ENCODE measurements around the gene ERBB2. TPM values are rescaled to one million over a fixed set of nuclear protein-coding genes. Genes with fewer than 3 reads are reported as not detected.

Gene ERBB2
- total and polyA plus RNA-seq, 2 of the 13 experiments (the other 11 are each of a cell fraction or from before 2014, with no cell fraction given): 57.7 to 64.1 TPM

- TF ChIP-seq THAP9 (CRISPR knock-in tag; IDR thresholded peaks at IDR 0.05; ENCODE audit: borderline replicate concordance) (peak; percentile 47; the same call in 1 of the 2 replicates), ZNF143 (CRISPR knock-in tag; IDR thresholded peaks at IDR 0.05) (no peak), ATRX (CRISPR knock-in tag; IDR thresholded peaks at IDR 0.05; ENCODE audit: borderline replicate concordance) (no peak), EZH2 (conservative IDR thresholded peaks at IDR 0.05; ENCODE audit: low read depth, low read length) (no peak), ZNF501 (CRISPR knock-in tag; IDR thresholded peaks at IDR 0.05) (peak; percentile 84), YY1 (IDR thresholded peaks at IDR 0.05; ENCODE audit: insufficient read depth, insufficient replicate concordance, low read depth, low read length) (no peak), ZNF576 (CRISPR knock-in tag; IDR thresholded peaks at IDR 0.05) (no peak), SP5 (CRISPR knock-in tag; IDR thresholded peaks at IDR 0.05; ENCODE audit: borderline replicate concordance, low read depth) (peak; percentile 51; the same call in 1 of the 2 replicates), FOXP4 (CRISPR knock-in tag; IDR thresholded peaks at IDR 0.05) (peak; percentile 96), TEAD3 (CRISPR knock-in tag; optimal IDR thresholded peaks at IDR 0.05; ENCODE audit: borderline replicate concordance) (no peak), ZNF333 (CRISPR knock-in tag; IDR thresholded peaks at IDR 0.05; ENCODE audit: borderline replicate concordance) (no peak), BCL6 (CRISPR knock-in tag; IDR thresholded peaks at IDR 0.05) (peak; percentile 90), ESRRA (CRISPR knock-in tag; IDR thresholded peaks at IDR 0.05; ENCODE audit: low read depth) (peak; percentile 55; the same call in 1 of the 2 replicates), MTERF4 (CRISPR knock-in tag; IDR thresholded peaks at IDR 0.05) (no peak), FOXJ3 (CRISPR knock-in tag; IDR thresholded peaks at IDR 0.05; ENCODE audit: borderline replicate concordance) (peak; percentile 57; the same call in 1 of the 2 replicates), AGO2 (optimal IDR thresholded peaks at IDR 0.05; ENCODE audit: low read depth, low read length) (no peak), IRF1 (CRISPR knock-in tag; IDR thresholded peaks at IDR 0.05; ENCODE audit: low read depth) (no peak; the same call in 1 of the 2 replicates), ETS1 (CRISPR knock-in tag; IDR thresholded peaks at IDR 0.05) (no peak), ZMYM4 (CRISPR knock-in tag; IDR thresholded peaks at IDR 0.05) (peak; percentile 64; the same call in 1 of the 2 replicates)
Measured at GRCh38 chr17:39702901-39703893, 3.3 kb downstream of the ERBB2 start (continued).
